ENCODE data around the gene RNPS1.

The RNPS1 gene

DNA sequence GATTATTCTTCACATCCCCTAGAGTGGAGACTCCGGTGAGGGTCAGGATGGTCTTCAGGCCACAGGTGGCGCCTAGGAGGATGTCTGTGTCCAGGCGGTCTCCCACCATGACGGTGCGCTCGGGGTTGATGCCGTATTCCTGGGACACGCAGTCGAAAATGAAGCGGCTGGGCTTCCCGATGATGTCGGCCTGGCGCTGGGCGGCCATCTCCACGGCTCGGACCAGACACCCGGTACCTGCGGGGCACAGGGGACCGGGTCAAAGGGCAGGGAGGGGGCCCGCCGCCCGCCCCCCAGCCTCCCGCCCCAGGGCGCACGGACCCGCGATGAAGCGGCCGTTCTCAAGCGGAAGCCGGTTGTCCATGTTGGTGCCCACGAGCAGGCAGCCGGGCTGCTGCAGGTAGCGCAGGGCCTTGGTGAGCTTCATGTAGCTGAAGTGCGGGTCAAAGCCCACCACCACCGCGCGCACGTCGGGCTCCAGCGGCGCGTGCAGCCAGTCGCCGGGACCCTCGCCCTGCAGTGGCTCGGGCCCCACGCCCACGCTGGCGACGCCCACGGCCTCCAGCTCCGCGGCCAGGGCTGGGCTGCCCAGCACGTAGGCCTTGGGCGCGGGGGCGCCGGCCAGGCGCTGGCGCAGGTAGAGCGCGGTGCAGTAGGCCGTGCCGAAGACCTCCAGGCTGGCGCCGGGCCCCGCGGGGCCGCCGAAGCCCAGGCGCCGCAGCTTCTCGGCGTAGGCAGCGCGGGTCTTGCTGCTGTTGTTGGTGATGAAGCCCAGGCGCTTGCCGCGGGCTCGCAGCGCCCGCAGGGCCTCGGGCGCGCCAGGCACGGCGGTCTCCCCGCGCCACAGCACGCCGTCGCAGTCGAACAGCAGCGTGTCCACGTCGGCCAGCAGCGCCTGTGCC lies 53.9 kb downstream of the RNPS1 start:
- no peak for DNase-seq (ENCODE audit: low read depth)

DNA sequence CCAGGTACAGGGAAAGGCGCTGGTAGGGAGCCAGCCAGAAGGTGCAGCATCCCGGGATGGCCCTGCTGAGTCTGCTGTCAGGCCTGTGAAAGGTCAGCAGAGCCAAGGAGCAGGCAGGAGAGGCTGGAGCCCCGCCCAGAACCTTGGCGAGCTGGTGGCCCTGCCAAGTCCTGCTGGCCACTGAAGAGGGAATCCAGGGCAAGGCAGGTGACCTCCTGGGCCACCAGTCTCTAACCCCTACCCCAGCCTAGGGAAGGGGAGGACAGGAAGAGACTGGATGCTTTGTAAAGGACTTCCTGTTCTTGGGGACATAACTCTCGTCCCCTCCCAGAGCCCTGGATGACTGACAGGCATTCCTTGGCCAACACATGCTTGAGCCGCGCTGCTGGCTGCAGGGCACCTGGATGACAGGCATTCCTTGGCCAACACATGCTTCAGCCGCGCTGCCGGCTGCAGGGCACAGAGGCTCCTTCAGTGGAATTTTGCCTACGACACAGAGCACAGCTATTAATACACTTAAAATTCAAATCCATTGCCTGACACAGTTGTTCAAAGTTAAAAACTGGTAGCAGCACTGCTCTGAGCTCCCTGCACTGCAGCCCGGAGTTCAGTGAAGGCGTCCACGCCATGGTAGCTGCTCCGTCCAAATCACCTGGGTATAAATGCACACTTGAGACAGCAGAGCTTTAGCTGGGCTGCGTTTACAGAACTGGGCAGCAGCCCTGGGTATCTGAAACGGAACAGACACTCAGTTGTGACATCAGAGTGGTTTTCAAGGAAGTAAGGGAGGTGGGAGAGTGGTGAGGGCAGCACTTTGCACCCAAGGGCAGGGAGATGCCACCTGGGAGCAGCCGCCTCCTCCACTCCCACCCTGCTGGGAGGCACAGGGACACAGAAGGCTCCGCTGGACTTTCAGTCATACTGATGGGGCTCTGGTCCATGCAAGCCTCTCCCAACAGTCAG lies 55.3 kb downstream of the RNPS1 start:
- DNase-seq (ENCODE audit: low read depth) = no peak

DNA sequence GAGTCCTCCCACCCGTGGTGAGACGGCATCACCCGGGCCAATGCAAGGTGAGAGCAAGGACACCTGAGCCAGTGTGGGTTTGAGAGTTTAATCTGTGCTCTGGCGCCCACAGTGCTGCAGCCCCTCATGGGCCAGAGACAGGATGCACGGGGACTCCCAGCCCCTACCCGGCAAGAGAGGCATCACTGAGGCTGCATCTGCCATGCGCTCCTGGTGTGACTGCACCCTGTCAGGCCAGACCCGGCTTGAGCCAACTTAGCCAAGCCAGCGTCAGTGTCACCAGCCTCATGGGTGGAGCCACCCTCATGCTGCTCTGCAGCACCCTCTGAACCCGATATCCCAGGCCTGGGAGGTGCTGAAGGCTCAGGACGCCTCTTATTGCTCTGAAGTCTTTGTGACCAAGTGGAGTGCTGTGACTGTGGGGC lies 56.0 kb downstream of the RNPS1 start:
- DNase-seq (ENCODE audit: low read depth) = no peak

DNA sequence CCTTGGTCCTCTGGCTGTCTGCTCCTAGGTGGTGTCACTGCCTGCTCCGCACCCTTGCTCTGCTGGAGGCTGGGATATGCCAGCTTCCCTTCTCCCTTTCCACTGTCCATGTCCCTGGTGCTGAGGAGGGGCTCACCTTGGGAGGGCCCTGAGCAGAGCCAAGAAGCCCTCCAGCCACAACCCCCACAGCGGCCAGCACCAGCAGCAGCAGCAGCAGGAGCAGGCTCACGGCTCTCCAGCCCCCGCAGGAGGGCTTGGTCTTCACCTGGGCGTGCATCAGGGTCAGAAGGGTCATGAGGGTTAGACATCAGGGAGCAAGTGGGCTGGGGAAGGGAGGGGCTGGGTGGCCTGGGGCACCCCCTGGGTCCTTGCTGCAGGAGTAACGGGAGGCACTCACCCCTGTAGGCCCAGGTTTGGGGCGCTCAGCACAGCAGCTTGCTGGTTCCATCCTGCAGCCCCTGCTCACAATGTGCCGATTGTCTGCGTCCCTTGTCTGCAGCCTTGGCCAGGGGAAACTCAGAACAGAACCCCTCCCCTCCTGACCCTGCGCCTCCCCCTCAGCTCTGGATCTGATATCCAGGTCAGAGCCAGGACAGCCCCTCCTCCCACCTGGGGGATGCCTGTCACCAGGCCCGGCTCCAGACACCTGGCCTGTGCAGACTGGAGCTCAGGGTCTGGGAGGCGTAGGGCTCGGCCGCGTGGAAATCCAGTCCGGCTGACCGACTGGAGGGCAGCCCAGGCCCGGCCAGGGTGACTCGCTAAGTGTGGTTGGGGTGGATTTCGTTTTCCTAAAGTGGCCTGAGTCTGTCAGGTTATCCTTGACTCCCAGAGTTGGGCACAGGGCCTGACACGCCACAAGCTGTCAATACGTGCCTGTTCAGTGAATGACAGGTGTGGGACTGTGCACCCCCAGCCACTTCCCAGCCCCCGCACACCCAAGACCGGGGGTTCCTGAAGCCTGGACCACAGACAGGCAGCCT lies 57.2 kb downstream of the RNPS1 start, which contains the start of gene BRICD5:
Gene BRICD5 (minus strand): TSS at position 478 of the 980 bp plus-strand sequence. CDS start 30 bp downstream, at position 448.
- DNase-seq (ENCODE audit: low read depth) = no peak

DNA sequence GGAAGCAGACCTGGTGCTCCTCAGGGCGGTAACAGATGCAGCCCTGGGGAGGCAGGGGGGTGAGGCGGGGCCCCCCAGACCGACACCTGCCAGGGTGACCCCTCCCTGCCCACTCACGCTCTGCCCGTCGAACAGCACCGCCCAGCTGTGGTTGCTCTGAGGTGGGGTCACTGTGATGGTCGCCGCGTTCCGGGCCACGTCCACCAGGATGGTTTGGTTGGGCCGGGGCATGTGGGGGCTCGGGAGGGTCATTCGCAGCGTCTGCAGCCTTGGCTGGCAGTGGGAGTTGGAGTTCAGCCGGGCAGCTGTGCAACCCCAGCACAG lies 58.0 kb downstream of the RNPS1 start:
- DNase-seq (ENCODE audit: low read depth) = no peak

DNA sequence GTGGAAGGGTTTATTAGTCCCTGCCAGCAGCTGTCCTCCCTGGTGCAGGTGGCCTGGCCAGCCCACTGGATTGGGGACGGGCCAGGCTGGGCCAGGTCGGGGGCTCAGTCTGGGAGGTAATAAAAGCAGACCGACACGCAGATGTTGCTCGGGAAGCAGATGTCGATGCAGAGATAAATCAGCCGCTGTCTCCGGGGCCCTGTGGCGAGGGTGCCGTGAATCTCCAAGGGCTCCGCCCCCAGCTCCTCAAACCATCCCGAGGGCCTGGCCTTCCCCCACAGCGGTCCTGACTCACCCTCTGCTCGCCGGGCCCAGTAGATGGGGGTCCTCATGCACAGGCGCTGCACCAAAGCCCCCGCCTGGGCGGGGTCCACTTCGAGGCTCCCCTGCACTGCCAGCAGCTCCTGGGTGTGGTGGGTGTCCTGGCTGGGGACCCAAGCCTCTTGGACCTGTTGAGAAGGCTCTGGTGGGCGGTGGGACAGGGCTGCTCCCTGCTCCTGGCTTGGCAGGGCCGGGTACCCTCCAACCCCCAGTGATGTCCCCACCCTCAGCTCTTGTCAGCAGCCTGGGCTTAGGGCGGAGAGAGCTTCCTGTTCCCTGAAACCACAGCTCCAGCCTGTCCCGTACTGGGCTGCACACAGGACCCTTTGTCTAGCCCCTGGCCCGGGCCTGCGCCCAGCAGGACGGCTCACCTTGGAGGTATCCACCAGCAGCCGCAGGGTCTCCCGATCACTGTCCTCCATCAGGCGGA lies 58.5 kb downstream of the RNPS1 start:
- DNase-seq (ENCODE audit: low read depth) = no peak

DNA sequence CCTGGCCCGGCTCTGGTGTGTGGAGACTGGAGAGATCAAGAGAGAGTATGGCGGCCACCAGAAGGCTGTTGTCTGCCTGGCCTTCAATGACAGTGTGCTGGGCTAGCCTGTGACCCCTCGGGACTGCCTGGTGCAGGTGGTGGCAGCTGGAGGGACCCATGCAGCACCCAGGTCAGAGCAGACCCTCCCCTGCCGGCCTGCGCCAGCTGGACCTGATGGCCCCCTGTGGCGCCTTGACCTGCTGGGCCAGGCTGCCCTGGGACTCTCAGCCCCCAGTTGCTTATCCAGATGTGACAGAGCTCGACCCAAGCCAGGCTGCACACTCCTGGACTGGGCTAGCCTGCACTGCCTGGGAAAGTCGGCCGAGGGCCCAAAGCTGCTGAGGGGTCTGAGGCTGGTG lies 59.2 kb downstream of the RNPS1 start:
- no peak for DNase-seq (ENCODE audit: low read depth)

DNA sequence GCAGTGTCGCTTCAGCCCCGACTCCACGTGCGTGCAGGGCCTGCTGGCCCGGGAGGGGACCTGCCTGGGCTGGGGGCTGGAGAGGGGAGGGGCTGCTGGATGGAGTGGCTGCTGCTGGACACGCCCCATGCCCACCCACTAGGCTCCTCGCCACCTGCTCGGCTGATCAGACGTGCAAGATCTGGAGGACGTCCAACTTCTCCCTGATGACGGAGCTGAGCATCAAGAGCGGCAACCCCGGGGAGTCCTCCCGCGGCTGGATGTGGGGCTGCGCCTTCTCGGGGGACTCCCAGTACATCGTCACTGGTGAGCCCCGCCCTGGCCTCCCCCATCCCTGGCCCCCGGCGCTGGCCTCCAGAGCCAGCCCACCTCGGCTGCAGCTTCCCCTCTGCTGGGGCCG lies 59.6 kb downstream of the RNPS1 start:
- DNase-seq (ENCODE audit: low read depth) = no peak

DNA sequence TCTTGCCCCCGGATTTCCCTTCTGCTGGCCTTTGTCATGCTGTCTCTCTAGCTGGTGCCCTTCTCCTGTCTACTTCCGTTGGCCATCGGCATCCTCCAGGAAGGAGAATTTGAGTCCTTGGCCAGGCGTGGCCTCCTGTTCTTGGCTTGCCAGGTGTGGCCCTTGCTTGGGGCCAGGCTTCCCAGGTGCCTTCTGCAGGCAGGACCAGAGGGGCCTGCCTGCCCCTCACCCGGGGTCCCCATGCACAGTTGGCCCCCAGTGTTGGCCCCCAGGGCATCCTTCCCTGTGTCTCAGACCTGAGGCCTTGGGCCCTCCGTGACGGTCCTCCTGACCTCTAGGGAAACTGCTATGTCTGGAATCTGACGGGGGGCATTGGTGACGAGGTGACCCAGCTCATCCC lies 60.1 kb downstream of the RNPS1 start:
- no peak for DNase-seq (ENCODE audit: low read depth)

DNA sequence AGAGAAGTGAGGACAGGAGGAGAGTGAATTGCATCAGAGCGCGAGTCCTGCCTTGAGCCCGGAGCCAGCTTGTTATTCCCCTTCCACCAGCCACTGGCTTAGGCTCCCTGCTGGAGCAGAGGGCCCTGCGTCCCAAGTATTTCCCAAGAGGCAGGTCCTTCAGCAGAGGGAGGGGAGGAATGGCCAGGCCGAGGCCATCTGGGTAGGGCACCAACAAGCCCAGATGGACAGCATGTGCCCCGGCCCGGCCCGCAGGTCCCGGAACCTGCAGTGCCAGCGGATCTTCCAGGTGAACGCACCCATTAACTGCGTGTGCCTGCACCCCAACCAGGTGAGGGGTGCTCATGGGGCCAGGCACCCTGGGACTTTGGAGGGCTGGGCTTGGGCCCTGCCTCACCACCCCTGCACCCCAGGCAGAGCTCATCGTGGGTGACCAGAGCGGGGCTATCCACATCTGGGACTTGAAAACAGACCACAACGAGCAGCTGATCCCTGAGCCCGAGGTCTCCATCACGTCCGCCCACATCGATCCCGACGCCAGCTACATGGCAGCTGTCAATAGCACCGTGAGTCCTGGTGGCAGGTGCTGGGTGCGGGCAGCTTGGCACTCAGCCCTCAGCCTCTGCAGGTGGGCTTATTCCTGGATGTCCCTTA lies 61.0 kb downstream of the RNPS1 start:
- DNase-seq (ENCODE audit: low read depth) = no peak

DNA sequence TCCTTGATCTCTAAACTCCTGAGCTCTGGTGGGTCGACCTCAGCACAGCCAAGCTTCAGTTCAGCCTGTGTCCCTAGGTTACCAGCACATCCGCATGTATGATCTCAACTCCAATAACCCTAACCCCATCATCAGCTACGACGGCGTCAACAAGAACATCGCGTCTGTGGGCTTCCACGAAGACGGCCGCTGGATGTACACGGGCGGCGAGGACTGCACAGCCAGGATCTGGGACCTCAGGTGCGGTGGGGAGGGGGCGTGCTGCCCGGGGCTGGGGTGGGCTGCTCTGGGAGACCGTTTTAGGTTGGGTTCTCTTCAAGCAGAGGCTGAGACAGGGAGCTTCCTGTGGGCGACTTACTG lies 61.5 kb downstream of the RNPS1 start:
- no peak for DNase-seq (ENCODE audit: low read depth)

DNA sequence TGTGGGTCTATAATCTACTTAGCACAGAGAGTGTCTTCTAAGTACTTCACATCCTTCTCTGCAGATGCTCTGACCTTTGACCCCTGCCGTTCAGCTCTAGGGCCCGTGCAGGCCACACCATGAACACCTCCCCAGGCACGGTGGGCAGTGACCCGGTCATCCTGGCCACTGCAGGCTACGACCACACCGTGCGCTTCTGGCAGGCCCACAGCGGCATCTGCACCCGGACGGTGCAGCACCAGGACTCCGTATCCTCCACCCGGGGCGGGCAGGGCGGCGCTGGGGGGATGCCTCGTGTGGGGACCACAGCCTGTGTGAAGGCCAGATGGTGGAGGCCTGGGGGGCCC lies 62.0 kb downstream of the RNPS1 start:
- no peak for DNase-seq (ENCODE audit: low read depth)

DNA sequence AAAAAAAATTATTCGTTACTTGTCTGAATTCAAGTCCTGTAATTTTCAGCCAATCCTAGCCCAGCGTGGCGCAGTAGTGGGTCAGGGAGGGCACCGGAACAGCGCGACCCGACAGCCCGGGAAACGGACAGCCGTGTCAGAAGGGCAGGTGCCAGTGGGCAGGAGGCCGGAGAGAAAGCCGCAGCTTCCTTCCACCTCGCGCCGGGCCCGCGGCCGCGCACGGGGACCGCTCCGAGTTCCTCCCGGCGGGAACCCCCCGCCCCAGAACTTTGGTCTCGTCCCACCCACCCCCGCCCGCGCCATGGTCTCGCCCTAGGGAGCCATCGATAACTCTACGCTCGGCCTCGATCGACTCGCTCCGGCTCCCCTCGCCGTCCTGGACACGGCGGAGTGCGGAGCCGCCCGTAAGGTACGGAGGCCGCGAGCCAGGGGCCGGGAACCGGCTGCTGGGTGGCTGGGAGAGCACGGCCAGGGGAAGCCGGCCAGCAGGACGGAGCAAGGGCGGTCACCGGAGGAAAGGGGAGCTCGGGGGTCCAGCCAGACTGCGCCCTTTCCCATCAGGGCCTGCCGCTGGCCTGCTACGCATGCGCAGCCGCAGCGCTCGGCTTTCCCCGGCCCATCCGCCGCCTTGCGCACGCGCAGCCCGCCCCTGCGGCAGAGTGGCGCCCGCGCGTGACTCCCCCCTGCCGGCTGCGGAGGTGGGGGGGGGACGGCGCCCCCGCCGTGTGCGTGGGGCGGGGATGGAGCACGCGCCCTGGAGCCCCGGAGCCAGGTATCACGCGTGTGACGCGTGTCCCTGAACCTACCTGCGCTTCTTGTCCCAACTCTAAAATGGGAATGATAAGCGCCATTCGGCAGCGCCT lies 62.6 kb downstream of the RNPS1 start, which contains the start of gene MLST8:
Gene MLST8 (plus strand): TSS at position 351 of the 863 bp plus-strand sequence. CDS start 632 bp downstream, outside the sequence.
- DNase-seq (ENCODE audit: low read depth) = peak; percentile 26

DNA sequence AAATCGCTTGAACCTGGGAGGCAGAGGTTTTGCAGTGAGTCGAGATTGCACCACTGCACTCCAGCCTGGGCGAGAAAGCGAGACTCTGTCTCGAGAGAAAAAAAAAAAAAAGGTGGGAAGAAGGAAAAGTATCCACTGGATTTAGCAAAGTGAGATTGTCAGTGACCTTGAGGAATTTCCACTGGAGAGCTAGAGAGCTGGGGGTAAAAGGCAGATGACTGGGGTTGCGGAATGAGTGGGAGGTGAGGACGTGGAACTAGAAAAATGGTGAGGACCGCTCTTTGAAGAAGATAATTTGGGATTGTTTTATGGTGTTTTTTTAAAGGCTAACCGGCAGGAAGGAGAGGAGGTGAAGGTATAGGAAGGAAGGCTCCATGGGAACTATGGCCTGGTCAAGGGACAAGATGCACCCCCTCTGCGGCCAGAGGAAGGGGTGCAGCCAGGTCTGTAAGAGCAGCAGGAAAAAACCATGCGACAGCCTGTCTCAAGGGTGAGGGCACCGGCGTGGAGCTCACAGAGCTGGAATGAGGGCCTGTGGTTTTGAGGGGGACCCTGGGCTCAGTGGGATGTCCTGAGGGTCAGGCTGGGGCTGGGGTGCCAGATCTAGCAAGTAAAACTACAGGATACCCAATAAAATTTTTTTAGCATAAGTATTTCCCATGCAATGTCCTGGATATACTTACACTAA lies 63.4 kb downstream of the RNPS1 start:
- DNase-seq (ENCODE audit: low read depth) = no peak

Data from GM04503 (cell line).